ENCODE results near the gene SENP3.
"Not testable (repeated sequence)": the region's sequence is repeated elsewhere in the genome, so short reads cannot be mapped to it uniquely, and the experiment has no call there.

SENP3 gene

GRCh38 chr17:7597561-7597960 lies 35.8 kb downstream of the SENP3 start:
- DNase-seq: not testable (repeated sequence)

GRCh38 chr17:7606280-7606679 lies 44.6 kb downstream of the SENP3 start:
- DNase-seq: no peak

GRCh38 chr17:7610641-7611040 lies 48.9 kb downstream of the SENP3 start:
- peak in 1 of 3 experiments; percentile 1 for DNase-seq

- DNase-seq: no peak
These were observed 50.0 kb downstream of the SENP3 start for GRCh38 chr17:7611635-7612293.

- no peak for DNase-seq
These were observed 50.5 kb downstream of the SENP3 start for GRCh38 chr17:7612294-7612640.

- DNase-seq: peak in 2 of 3 experiments; percentile 10 to 20
These were observed 52.2 kb downstream of the SENP3 start for GRCh38 chr17:7613769-7614424.

GRCh38 chr17:7614425-7615264 lies 52.9 kb downstream of the SENP3 start, which contains the start of gene FXR2:
TSS of gene FXR2 (minus strand) at chr17:7614897. CDS start at chr17:7614532, 365 bp downstream.
- peak; percentile 96 to 99 (median 97) for DNase-seq

- no peak for DNase-seq
These were observed 53.6 kb downstream of the SENP3 start for GRCh38 chr17:7615265-7615747.

- no peak for DNase-seq
These were observed 56.9 kb downstream of the SENP3 start for GRCh38 chr17:7618608-7619007.

- no peak for DNase-seq
These were observed 59.1 kb downstream of the SENP3 start for GRCh38 chr17:7620835-7621234.
